HUDEP-2 (cell line): ENCODE measurements around the gene TRMT112.

Experiments
- DNase-seq, 76 experiments: peaks; one replicate each; lab custom pipeline; 2025; ENCODE audit not compliant: unreplicated experiment in 76 of 76; lab: John Stamatoyannopoulos, UW

TRMT112 gene

GRCh38 chr11:64296830-64297698 lies 20.3 kb downstream of the TRMT112 start:
- DNase-seq: no peak

- DNase-seq: no peak
Observed at GRCh38 chr11:64296236-64296635, 21.1 kb downstream of the TRMT112 start.

- no peak for DNase-seq
Observed at GRCh38 chr11:64295760-64296159, 21.6 kb downstream of the TRMT112 start.

- no peak for DNase-seq
Observed at GRCh38 chr11:64294774-64295173, 22.6 kb downstream of the TRMT112 start.

- no peak for DNase-seq
Observed at GRCh38 chr11:64292460-64293254, 24.7 kb downstream of the TRMT112 start.

- DNase-seq: no peak
Observed at GRCh38 chr11:64291752-64292459, 25.5 kb downstream of the TRMT112 start.

- DNase-seq: no peak
Observed at GRCh38 chr11:64291262-64291751, 26.1 kb downstream of the TRMT112 start, which contains the start of gene KCNK4. Gene KCNK4 (plus strand): TSS chr11:64291302. CDS start chr11:64293019, 1,717 bp downstream.

GRCh38 chr11:64290352-64291261 lies 26.8 kb downstream of the TRMT112 start:
- DNase-seq: no peak

GRCh38 chr11:64289002-64289564 lies 28.3 kb downstream of the TRMT112 start:
- no peak for DNase-seq

- no peak for DNase-seq
Observed at GRCh38 chr11:64288353-64288750, 29.0 kb downstream of the TRMT112 start.

GRCh38 chr11:64287676-64288352 lies 29.5 kb downstream of the TRMT112 start:
- DNase-seq: no peak

GRCh38 chr11:64286801-64287159 lies 30.6 kb downstream of the TRMT112 start:
- no peak for DNase-seq

GRCh38 chr11:64285885-64286800 lies 31.2 kb downstream of the TRMT112 start:
- peak in 57 of 76 experiments; percentile 5 to 73 (median 43) for DNase-seq

- DNase-seq: peak in 68 of 76 experiments; percentile 26 to 96 (median 75)
Observed at GRCh38 chr11:64284962-64285884, 32.1 kb downstream of the TRMT112 start, which contains the start of gene GPR137. Gene GPR137 (plus strand): TSS chr11:64285848. CDS start chr11:64286525, 677 bp downstream.

GRCh38 chr11:64284048-64284961 lies 33.1 kb downstream of the TRMT112 start, which contains the start of gene BAD:
Gene BAD (minus strand): TSS chr11:64284665. CDS start chr11:64284368, 297 bp downstream.
- DNase-seq: peak in 73 of 76 experiments; percentile 33 to 95 (median 88)
